SK-N-MC (cell line): ENCODE data around the gene YPEL5.

Experiments
- EZH2 ChIP-seq: fragments of 200-600 bp; sonication (generic); IDR thresholded peaks from one replicate; pipeline ENCODE4 v1.6.1; 2017; ENCODE audit warnings: antibody characterized with exemption
- FOXP2 ChIP-seq: optimal IDR thresholded peaks from 2 replicates; pipeline ENCODE3; 2011; ENCODE audit warnings: mild to moderate bottlenecking, moderate library complexity; ENCODE audit not compliant: insufficient read depth; ENCODE audit errors: extremely low read length, control extremely low read depth
- POLR2AphosphoS5 ChIP-seq: IDR thresholded peaks from 2 replicates; pipeline ENCODE4 v1.6.1; 2012; ENCODE audit warnings: mild to moderate bottlenecking, low read depth, low read length, borderline replicate concordance

- TF ChIP-seq POLR2AphosphoS5 (no peak), EZH2 (no peak), FOXP2 (no peak)
Observed at GRCh38 chr2:30180226-30180625, 33.4 kb downstream of the YPEL5 start.
